Stimulated activated CD8-positive, alpha-beta memory T cell treated with anti-CD3 and anti-CD28 coated beads, Interleukin-7, amount 100 ng/mL, for 24 hours (primary cell): ENCODE measurements around the gene CACNA1D.

Experiments used
- DNase-seq: peaks from one replicate; pipeline ENCODE4 v3.0.0-alpha.2; 2020; ENCODE audit warnings: low read depth

The CACNA1D gene

DNA sequence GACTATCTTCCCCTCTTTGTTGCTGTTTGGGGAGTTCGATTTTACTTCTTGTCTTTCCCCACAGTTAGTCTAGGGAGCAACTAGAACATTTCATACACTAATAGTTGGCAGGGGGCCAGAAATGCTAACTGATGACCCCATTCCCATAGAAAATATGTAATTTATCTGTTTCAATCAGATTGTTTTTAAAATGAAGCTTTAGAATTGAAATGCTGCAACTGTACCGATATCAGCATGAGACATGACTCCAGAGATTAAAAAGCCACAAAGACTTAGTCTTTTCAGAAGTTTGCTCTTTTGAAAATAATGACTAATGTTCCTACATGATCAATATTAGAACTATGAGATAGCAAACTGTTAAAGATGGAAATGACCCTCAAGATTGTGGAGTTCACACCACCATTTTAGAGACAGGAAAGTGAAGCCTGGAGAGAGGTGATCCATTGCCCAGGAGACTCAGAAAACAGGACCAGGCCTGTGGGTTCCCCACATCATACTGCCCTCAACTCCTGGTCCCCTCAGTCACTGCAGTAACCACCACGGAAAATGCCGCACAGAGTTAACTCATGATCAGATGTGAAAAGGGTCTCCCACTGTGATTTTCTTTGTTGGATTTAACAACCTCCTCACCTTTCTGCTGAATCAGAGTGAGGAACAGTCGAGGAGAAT is 221.5 kb downstream of the CACNA1D start:
- no peak for DNase-seq

- DNase-seq: no peak
Measured at GRCh38 chr3:53716998-53717397, 222.6 kb downstream of the CACNA1D start.

GRCh38 chr3:53718462-53718861 is 224.1 kb downstream of the CACNA1D start:
- no peak for DNase-seq

DNA sequence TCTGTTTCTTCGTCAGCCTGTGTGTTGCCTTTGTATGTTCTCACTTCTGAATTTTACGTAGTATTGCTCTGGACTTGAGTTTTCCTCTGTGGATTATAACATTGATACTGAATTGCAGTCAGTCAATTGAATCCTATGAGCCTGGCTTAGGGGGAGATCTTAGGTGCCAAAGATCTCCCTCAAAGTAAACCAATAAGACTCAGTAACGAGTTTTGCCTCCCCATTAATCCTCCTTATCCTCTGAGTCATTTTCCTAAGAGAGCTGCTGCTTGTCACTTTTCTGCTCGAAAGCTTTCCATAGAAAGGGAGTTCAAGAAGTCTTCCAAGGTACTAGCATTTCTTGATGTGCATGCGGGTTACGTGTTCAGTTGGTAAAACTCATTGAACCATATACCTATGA is 225.4 kb downstream of the CACNA1D start:
- no peak for DNase-seq

- no peak for DNase-seq
Measured at GRCh38 chr3:53721187-53722119, 227.0 kb downstream of the CACNA1D start.

GRCh38 chr3:53724566-53724965 is 230.2 kb downstream of the CACNA1D start:
- DNase-seq: no peak

DNA sequence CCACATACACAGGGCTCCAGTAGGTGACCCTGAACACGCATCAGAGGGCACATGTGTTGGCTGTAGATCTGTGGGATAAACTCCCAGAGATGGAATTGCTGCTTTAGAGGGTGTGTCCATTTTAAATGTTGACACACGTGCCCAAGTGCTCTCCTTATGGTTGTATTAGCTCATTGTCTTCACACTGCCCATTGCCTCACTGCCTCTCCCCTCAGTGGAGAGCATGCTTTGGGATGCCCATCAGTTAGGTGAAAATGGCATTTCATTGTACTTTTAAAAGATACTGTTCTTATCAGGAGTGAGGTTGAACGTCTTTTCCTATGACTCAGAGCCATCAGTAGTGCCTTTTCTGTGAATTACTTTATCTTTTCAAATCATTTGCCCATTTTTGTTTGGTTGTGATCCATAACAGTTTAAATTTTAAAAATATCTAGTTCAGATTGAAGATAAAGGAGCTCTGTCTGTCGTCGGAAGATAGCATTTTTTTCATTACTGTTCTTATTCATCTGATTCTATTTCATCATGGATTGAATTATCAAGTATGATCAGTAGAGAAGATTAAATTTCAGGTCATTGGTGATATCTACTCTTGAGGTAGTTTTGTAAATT is 231.1 kb downstream of the CACNA1D start:
- no peak for DNase-seq

DNA sequence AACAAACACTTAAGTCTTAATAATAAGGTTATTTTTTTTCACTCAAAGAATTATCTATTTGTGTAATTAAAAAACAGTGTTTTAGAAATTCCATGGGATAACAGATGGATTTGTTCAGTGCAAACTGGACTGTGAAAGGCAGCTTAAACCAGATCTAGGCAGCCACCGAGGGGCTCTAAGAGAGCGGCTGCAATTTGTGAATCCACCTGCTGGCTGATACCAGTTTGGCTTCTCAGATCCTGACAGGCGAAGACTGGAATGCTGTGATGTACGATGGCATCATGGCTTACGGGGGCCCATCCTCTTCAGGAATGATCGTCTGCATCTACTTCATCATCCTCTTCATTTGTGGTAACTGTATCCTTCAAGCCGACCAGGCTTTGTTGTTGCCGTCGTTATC is 232.2 kb downstream of the CACNA1D start:
- no peak for DNase-seq

GRCh38 chr3:53728606-53729005 is 234.2 kb downstream of the CACNA1D start:
- DNase-seq: no peak

GRCh38 chr3:53729159-53729558 is 234.7 kb downstream of the CACNA1D start:
- no peak for DNase-seq

GRCh38 chr3:53729618-53730017 is 235.2 kb downstream of the CACNA1D start:
- DNase-seq: no peak

- no peak for DNase-seq
Measured at GRCh38 chr3:53730576-53730975, 236.2 kb downstream of the CACNA1D start.

- DNase-seq: no peak
Measured at GRCh38 chr3:53731934-53732624, 237.7 kb downstream of the CACNA1D start.

GRCh38 chr3:53733446-53733845 is 239.0 kb downstream of the CACNA1D start:
- no peak for DNase-seq

DNA sequence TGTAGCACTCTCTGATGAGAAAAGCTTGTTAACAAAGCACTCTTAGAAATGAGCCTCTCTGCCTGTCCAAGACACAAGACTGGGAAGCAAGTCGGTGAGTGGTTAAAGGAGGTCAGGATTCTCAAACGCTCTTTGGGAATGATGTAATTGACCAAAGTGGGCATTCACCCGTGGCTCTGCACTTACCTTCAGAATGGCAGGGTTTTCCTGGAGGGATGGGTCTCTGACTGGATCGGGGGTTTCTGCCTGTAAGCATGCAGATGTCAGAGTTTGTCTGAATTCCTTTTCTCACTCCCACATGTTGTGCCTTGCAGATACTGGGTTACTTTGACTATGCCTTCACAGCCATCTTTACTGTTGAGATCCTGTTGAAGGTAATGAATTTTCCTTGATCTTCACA is 245.6 kb downstream of the CACNA1D start:
- DNase-seq: no peak

DNA sequence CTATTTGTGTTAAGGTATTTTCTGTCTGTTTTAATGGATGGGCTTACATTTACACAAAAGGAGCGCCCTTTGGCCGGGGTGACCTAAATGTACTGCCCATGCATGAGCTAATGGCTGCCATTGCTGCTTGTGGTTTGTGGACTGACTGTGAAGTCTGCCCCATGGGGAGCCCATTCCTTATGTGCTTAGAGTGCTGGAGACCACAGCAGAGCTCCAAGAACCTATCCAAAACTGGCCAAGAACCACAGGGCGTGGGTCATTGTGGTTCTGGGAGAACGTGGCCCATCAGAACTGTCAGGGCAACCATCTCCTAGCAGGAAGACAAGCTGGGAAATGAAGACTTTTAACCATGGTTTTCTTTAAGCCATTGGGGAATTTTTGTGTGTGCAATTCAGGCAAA is 246.5 kb downstream of the CACNA1D start:
- no peak for DNase-seq

GRCh38 chr3:53744351-53744750 is 249.9 kb downstream of the CACNA1D start:
- no peak for DNase-seq

DNA sequence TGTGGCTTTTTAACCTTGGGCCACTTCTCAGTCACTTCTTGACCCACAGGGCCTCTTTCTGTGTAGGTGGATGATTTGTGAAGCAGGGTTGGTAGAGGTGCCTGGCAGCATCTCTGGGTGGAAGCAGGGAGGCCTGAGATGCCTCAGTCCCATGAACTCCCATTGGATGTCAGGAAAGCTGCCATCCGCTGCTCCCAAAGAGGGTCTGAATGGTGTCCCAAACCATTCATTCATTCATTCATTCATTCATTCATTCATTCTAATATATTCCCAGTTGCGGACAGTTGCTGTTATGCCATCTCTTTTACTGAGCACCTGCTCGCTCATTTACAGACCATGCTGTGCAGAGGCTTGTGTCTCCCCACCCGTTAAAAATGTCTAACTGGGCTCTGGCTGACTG is 253.1 kb downstream of the CACNA1D start:
- no peak for DNase-seq

- no peak for DNase-seq
Measured at GRCh38 chr3:53748512-53749271, 254.3 kb downstream of the CACNA1D start.

- DNase-seq: no peak
Measured at GRCh38 chr3:53749448-53749847, 255.0 kb downstream of the CACNA1D start.
